ENCODE measurements around the gene HLA-DRA. TPM values are rescaled to one million over a fixed set of nuclear protein-coding genes. Genes with fewer than 3 reads are reported as not detected.
"Not testable (repeated sequence)": the region's sequence is repeated elsewhere in the genome, so short reads cannot be mapped to it uniquely, and the experiment has no call there.

Gene HLA-DRA
- polyA plus RNA-seq, 2 of the 4 experiments (the other 2 are of a cell fraction), result not detected

GRCh38 chr6:32460528-32460927, 20.8 kb downstream of the HLA-DRA start:
- 1% methylated on average over 4 of the region's 4 CpGs for WGBS (ENCODE audit: missing lambda C conversion rate)
- FAIRE-seq (no peak), ATAC-seq (no peak), DNase-seq (ENCODE audit: low read depth in 1 of 2, low spot score in 1 of 2) (no peak)
- POLR2A ChIA-PET, result no interaction called here
- no peak overlapping the region for H3K4me2 ChIP-seq
- H3K27ac ChIP-seq, result no peak overlapping the region
- CTCF ChIA-PET, result interaction anchor here (1.1 to 1.3 kb wide), 2 partner anchors 47 to 239 kb away, joined by 3 to 4 read pairs; no protein-coding TSS in a partner anchor
- TF ChIP-seq BCL3 (IDR thresholded peaks at IDR 0.05), result no peak
- no peak for TF ChIP-seq MAX (IDR thresholded peaks at IDR 0.05)
- no peak for TF ChIP-seq GATA3 (IDR thresholded peaks at IDR 0.05; ENCODE audit: borderline replicate concordance)
- no peak for TF ChIP-seq ZC3H11A (IDR thresholded peaks at IDR 0.05)
- no peak for TF ChIP-seq JUN (IDR thresholded peaks at IDR 0.05)
- TF ChIP-seq BHLHE40 (IDR thresholded peaks at IDR 0.05; ENCODE audit: low read depth, low read length), result no peak
- TF ChIP-seq MAFK (IDR thresholded peaks at IDR 0.05; ENCODE audit: partially characterized antibody), result no peak
- no peak for TF ChIP-seq ESRRA (IDR thresholded peaks at IDR 0.05; ENCODE audit: borderline replicate concordance, low read length)
- TF ChIP-seq TP53 (CRISPR knock-in tag; IDR thresholded peaks at IDR 0.05), result no peak
- no peak overlapping the region for H3K4me3 ChIP-seq
- no peaks in the 10 kb centered on the region for H3K9me3 ChIP-seq
- no peaks in the 10 kb centered on the region for H3K4me1 ChIP-seq

- ATAC-seq, result no peak
- DNase-seq (ENCODE audit: low read depth in 1 of 2, low spot score in 1 of 2), result no peak
- TF ChIP-seq CEBPB (IDR thresholded peaks at IDR 0.05) (no peak), PHF8 (IDR thresholded peaks at IDR 0.05; ENCODE audit: borderline replicate concordance, low read depth) (no peak), ZNF302 (CRISPR knock-in tag; IDR thresholded peaks at IDR 0.05) (no peak), CHD4 (IDR thresholded peaks at IDR 0.05; ENCODE audit: borderline replicate concordance) (no peak)
- Histone ChIP-seq H3K4me1 (no peaks in the 10 kb centered on the region), H3K4me2 (no peak overlapping the region), H3K27ac (no peak overlapping the region), H3K9me3 (no peaks in the 10 kb centered on the region), H3K4me3 (no peak overlapping the region)
- WGBS (ENCODE audit: missing lambda C conversion rate), result 18% methylated on average over 5 of the region's 5 CpGs
- ChIA-PET POLR2A (no interaction called here), CTCF (interaction anchor here (1.0 kb wide), 1 partner anchor 239 kb away, joined by 3 read pairs; no protein-coding TSS in a partner anchor)
- no peak for FAIRE-seq
Measured at GRCh38 chr6:32461493-32461892, 21.8 kb downstream of the HLA-DRA start.

- 57% methylated on average over 3 of the region's 3 CpGs for WGBS (ENCODE audit: missing lambda C conversion rate)
- no peak for ATAC-seq
- POLR2A ChIA-PET, result no interaction called here
- H3K27ac ChIP-seq, result no peak overlapping the region
- CTCF ChIA-PET, result interaction anchor here (1.0 kb wide), 1 partner anchor 238 kb away, joined by 3 read pairs; no protein-coding TSS in a partner anchor
- no peak overlapping the region for H3K4me2 ChIP-seq
- H3K4me1 ChIP-seq, result no peaks in the 10 kb centered on the region
- TF ChIP-seq E2F6 (IDR thresholded peaks at IDR 0.05; ENCODE audit: borderline replicate concordance, low read depth) (no peak), TP53 (CRISPR knock-in tag; IDR thresholded peaks at IDR 0.05) (no peak), KDM1A (IDR thresholded peaks at IDR 0.05; ENCODE audit: low read depth) (no peak), POLR2AphosphoS2 (conservative IDR thresholded peaks at IDR 0.05; ENCODE audit: low read length) (no peak), MAFK (IDR thresholded peaks at IDR 0.05; ENCODE audit: partially characterized antibody) (no peak), SREBF2 (IDR thresholded peaks at IDR 0.05) (no peak), FOXS1 (CRISPR knock-in tag; IDR thresholded peaks at IDR 0.05) (no peak), CTCF (IDR thresholded peaks at IDR 0.05) (no peak), EP300 (IDR thresholded peaks at IDR 0.05) (no peak)
- FAIRE-seq, result no peak
- H3K4me3 ChIP-seq, result no peak overlapping the region
- DNase-seq (ENCODE audit: low read depth in 1 of 2, low spot score in 1 of 2), result no peak
- H3K9me3 ChIP-seq, result no peaks in the 10 kb centered on the region
Measured at GRCh38 chr6:32462609-32463008, 22.9 kb downstream of the HLA-DRA start.

- WGBS (ENCODE audit: missing lambda C conversion rate), result 27% methylated on average over 4 of the region's 5 CpGs
- POLR2A ChIA-PET; FAIRE-seq; H3K4me1 ChIP-seq; H3K9me3 ChIP-seq; DNase-seq (ENCODE audit: low read depth in 1 of 2, low spot score in 1 of 2); H3K4me3 ChIP-seq; H3K27ac ChIP-seq; CTCF ChIA-PET; ATAC-seq; H3K4me2 ChIP-seq: not testable (repeated sequence)
Measured at GRCh38 chr6:32467743-32468503, 28.2 kb downstream of the HLA-DRA start.

Data from A549 (cell line).